Measurements from ENCODE around the gene NTN1.

Gene NTN1

DNA sequence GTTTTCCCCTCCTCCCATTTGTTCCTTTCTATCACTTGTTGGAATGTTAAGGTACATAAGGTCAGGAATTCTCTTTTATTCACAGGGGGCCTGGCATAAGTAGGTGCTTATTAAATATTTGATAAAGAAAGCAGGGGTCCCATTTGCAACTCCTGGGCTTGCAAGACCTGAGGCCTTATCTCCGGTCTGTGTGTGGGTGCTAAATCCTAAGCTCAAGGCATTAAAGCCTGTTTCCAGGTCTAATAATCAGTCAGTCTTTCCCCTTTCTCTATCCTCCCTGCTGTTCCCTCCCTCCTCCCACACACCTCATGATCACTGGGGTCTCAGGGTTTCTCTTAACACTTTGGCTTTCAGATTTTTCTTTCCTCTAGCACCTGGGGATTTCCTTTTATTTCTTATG lies 17.1 kb downstream of the NTN1 start:
- no peak for DNase-seq

DNA sequence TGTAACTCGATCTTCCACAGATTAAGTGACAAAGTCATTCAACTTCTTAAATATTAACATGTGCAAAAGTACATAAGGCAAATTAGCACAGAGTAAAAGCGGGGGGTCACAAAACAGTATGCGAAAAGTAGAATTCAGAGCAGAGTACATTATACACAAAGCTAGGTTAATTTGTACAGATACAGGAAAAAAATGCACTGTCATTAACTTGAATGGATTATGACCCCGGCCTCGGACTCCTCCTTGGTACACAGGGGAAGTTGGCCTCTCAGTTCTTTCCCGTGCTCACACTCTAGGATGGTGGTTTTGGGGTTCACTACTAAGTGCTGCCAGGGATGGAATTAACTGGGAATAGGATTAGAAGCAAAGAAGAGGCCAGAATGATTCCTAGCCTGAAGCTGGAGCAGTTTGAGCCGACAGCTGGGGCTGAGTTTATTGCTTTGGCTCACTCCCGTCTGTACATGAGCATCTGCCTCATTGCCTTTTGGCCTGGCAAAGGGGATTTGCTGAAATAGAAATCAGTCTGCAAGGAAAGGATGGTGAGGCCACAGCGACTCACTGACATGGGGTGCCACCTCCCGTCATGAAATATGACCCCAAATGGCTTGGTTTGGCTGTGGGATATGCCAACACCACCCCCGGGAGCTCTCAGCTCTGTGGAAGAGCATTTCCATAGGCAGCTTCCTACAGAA lies 23.6 kb downstream of the NTN1 start:
- DNase-seq, result no peak

DNA sequence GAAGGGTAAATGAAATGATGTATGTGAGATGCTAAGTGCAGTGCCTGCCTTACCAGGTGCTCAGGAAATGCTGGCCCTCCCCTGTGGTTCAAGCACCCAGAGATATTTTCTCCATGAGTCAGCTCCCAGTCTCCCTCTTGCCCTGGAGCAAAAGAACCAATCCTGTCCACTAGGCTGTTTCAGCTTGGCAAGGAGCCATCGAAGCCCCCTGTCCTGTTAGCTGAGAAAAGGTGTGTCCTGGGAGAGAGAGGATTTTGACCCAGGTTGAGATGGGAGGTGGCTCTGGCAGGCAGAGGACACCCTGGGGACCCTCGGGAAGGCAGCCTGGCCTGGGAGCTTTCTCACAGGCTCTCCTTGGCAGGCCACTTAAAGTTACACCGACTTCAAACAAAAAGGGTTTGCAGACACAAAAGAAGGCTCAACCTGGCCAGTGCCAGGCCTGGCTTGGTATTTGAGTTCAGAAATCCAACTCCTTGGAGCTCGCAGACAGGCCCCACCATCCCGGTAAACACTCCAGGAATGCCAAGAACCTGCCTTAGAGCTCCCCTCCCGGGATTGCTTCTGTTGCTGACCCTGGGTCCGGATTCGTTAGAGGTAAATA lies 29.6 kb downstream of the NTN1 start:
- no peak for DNase-seq

DNA sequence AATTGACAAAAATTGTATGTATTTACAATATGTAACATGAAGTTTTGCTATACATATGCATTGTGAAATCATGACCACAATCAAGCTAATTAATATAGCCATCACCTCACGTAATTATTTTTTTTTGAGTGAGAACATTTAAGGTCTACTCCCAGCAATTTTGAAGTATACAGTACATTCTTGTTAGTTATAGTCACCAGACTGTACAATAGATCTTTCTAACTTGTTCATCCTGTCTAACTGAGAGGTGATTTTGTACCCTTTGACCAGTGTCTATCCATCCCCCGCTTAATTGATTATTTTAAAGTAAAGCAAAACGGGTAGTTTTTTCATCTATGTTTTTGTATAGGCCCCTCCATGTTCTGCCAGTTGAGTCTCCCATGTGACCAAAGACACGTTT lies 30.3 kb downstream of the NTN1 start:
- no peak for DNase-seq

DNA sequence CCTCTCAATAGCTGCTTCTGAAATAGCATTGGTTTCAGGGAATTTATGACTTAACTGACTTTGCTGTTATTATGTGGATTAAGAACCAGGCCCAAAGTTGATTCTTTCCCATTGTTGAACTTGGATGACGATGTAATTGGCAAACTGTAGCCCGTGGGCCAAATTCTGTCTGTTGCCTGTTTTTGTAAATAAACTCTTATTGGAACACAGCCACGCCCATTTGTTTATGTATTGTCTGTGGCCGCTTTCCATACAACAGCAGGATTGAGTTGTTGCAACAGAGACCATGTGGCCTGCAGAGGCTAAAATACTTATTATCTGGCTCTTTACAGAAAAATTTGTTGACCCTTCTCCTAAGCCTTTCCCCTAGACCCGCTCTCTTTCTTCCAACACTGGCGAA lies 31.6 kb downstream of the NTN1 start:
- DNase-seq, result no peak

DNA sequence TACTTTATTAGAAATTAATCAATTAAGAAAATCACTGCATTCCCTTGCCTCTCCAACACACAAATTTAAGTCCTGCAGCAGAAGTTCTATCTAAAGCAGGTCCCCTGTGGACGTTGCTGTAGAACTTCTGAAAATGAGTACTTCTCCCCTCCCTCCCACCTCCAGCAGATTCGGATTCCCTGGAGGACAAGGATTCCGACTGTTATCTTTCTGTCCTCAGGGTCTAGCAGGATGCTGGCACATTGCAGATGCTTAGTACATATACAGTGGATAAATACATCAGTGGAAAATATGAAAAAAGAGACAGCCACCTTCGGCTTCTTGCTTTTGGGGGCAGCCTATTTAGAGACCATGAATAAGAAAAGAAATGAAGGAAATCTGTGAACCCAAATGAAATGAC lies 32.1 kb downstream of the NTN1 start:
- DNase-seq, result no peak

DNA sequence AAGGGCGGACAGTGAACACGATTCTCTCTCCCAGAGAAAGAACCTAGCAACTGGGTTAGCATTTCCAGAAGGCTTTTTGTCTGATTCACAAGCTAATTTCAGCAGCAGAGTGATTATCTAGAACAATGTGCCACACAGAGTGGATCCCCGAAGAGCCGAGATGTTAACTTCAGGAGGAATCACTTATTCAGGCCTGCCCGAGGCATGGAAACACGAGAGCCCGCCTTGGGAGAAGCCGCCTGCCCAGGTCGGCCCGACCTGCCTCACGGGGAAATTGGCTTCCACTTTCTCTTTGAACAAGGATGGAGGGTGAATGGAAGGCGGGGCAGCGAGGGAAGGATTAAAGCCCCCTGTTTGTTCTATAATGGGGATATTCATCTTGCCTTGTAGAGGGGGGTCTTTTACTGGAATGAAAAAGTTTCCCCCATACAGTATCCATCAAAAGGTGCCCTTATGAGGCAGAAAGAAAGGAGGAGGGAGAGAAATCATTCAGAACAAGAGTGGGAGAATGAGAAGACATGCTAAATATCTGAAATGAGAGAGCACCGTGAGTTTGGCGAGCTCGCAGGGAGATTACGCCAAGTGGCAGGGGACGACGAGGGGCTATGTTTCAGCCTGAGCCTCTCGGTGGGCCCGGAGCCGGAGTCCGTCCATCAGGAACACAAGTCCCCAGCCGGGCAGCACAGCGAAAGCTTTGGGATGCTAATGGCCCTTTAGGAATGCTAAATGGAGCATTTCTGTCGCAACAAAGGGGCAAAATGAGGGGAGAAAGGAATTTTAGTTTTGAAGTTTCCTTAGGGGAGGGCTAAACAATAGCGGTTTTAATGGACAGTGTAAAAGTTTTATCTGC lies 33.0 kb downstream of the NTN1 start:
- DNase-seq, result no peak

DNA sequence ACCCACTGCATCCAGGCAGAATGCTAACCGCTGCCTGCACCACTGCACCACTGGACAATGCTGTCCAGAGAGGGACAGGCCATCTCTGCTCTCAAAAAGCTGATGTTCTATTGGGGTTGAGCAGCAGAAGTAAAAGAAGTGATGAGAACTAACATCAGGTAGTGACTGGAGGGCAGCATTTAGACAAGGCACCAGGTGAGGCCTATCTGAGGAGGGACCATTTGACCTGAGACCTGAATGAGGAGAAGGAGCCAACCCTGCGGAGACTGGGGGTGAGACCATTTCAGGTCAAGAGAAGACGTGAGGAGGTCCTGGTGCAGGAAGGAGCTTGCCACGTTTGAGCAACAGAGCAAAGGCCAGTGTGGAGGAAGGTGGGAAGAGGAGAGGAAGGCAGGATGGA lies 34.0 kb downstream of the NTN1 start:
- no peak for DNase-seq

DNA sequence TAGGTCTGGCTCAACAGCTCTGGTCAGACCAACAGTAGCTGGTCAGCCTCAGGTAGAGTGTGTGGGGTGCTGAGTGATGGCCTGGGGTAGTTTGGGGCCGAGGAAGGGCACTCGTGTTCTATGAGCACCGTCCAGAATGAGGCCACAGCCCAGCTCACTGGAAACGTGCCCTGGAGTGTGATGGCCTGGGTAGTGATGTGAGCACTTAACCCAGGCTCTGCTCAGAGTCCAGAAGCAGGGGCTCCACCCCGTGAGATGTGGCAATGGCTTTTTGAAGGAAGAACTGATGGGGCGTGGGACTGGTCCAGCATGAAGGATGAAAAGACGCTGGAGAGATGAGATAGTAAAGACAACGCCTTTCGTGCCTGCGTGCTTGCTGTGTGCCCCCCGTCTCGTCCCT lies 35.3 kb downstream of the NTN1 start:
- DNase-seq, result no peak

DNA sequence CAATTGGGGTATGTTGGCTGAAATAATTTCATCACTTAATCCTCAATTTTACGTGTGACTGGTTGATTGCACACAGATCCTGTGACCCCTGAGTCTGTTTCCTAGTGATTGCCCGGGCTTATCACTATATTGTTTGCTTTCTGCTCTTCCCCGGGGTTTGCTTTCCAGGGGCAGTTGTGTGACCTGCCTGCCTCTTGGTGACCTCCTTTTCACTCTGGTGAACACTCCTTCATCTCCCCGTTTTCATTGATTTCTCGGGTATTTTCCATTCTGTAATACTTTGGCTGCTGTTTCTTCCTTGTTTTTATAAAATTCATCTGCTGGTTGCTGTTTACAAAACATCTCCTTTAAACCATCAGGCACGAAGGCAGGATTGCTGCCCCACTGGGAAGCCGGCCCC lies 36.0 kb downstream of the NTN1 start:
- no peak for DNase-seq

DNA sequence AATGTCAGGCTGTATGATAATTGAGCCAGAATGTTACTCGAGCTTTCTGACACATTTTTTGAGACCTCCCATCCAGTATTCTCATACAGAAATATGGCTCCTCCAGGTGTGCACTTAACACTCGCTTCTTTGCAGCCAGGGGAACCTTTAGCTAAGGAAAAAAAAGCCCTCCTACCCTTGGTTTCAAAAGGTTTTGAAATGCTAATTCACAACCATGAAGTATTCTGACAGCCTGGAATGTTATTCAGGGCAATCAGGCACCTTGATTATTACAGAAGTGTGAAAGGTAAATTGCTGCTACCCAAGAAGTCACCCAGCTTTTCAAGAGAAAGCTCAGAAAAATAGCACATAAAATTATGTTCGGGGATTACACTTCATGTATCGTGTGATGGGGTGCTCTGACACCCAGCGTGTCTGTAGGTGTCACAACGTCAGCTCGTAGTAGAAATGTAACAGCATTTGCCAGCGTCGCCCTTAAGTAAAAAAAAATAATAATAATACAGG lies 41.1 kb downstream of the NTN1 start:
- no peak for DNase-seq

DNA sequence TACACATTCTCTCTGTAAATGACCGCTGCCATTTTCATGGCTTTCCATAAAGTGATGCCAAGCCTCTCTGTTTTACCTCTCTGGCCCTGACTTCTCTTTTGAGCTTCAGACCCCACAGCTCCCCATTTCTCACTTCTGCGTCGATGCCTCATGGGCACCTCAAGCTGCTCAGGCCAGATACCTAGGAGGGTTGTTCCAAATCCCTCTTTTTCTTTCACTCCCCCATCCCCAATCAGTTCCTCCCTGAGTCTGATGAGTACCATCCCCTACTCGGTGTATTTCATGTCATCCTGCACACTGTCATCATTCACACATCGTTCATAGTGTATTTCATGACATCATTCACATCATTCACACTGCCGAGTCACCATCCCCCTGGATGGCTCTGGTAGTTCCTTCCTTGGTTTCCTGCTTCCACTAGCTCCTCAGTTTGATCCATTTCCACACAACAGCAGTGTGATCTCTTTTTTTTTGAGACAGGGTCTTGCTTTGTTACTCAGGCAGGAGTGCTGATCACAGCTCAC lies 43.1 kb downstream of the NTN1 start:
- no peak for DNase-seq

DNA sequence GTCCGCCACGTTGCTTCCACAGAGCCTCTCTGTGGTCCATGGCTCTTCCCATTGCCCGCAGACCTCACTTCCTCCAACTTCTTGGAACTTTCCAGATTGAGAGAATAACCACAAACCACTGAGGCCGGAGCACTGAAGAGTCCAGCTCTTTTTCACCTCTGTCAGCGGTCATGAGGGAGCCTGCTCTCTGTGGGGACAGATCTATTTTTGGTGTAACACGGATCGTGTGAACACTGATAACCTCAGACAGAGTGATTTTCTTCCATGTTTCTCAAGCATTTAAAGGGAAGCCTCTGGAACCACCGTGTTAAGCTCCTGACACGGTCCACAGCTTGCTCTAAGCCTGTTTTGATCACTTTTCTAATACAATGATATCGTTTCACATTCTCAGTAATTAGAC lies 49.7 kb downstream of the NTN1 start:
- no peak for DNase-seq

DNA sequence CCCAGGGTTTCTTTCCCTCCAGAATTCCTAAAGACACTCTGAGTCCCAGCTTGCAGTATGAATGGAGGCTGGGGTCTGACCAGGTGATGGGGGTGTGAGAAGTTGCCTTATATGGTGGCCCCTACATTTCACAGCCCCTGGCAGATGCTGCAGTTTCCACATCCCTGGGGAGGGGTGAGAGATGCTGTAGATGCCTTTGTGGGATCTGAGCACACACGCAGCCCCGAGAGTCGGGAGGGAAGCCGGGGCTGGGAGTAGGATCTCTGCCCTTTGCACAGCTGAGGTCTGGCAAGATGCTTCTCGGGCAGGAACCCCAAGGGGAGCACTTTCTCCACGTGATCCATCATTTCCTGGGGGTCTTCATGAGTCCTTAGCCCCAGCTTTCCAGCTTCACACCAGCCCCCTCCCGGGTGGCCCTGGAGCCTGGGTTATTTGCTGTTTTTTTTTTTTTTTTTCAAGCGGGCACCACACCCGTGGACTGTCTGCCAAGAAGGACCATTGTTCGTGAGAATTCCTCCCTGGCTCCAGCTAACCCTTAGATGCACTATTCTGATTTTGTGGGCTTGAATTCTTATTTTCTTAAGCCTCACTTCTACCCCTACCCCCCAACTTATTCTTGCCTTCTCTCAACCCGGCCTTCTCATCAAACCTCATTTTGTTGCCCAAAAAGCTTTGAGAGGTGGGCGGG lies 50.6 kb downstream of the NTN1 start:
- DNase-seq, result no peak

DNA sequence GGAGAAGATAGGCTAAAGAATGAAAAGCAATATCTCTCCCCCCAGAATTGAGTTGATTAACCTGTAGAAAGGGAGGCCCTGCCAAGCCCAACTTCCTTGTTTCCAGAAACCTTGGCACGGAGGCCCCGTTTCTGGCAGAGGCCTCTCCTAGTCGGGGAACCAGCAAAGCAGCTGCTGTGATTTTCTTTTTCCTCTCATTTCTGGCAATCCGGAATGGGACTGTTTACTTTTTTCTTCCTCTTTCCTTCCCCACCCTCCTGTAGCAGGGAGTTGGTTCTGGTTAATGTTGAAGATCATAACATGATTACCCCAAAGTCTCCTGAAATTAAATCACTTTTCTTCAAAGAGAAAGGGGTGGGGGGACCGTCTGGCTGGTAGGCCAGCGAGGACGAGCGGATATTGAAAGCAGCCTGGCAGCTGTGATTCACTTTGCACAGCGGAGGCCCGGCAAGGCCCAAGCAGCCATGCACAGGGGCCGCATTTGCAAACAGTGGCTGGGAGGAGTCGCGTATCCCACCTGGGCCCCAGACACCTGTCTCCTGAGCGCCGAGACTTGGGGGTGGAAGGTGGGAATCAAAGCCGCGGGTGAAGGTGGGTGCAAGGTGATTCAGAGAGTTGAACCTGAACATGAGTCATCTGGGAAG lies 51.5 kb downstream of the NTN1 start:
- DNase-seq, result no peak

DNA sequence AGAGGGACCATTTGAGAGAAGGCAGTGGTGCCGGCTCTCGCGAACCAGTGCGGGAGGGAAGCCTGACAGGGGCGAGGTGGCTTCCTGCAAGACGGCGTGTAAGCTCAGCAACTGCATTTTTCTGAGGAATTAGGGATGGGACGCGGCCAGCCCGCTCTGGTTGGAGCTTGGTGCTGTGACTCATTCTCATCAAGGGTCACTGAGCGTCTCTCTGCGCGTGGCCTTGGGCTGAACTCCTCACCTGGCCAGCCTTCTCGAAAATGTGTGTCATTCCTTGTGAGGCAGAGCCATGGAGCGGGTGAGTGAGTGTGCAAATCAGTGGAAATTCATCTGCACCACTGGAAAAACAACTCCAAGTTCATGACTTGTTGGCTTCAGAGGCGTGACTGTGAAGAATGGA lies 52.8 kb downstream of the NTN1 start:
- no peak for DNase-seq

DNA sequence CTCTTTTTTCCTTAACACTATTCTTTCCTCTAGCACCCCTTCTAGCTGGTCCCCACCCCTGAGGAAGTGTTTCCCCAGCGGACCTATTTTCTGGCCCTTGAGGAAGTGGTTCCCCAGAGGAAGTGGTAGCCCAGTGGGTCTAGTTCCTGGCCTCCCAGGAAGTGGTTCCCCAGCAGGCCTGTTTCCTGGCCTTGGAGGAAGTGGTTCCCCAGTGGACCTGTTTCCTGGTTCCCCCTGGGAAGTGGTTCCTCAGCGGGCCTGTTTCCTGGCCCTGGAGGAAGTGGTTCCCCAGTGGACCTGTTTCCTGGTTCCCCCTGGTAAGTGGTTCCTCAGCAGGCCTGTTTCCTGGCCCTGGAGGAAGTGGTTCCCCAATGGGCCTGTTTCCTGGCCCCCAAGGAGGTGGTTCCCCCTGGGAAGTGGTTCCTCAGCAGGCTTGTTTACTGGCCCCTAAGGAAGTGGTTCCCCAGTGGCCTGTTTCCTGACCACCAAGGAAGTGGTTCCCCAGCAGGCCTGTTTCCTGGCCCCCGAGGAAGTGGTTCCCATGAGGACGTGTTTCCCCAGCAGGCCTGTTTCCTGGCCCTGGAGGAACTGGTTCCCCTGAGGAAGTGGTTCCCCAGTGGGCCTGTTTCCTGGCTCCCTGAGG lies 58.3 kb downstream of the NTN1 start:
- DNase-seq, result no peak

DNA sequence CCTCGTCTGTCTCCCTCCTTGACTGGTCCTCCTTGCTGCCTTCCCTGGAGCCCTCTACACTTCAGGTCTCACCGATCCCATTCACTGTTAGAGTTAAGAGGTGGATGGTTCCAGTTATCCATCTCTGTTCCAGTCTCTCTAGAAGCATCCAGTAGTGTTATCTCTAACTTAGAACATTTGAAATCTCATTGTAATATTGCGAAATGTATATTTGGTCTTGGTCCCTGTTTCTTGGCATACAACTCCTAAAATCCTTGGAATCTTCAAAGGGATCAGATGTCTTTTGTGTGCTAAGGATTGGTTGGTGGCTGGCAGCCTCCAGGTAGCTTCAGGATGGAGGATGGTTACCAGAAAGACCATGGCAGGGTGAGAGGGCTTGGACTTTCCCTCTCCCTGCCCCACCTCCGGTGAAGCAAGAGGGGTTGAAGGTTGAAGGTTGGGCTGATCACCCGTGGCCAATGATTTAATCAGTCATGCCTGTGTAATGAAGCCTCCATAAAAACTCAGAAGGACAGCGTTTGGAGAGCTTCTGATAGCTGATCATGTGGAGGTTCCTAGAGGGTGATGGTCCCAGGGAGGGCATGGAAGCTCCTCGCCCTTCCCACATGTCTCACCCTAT lies 59.1 kb downstream of the NTN1 start:
- no peak for DNase-seq

DNA sequence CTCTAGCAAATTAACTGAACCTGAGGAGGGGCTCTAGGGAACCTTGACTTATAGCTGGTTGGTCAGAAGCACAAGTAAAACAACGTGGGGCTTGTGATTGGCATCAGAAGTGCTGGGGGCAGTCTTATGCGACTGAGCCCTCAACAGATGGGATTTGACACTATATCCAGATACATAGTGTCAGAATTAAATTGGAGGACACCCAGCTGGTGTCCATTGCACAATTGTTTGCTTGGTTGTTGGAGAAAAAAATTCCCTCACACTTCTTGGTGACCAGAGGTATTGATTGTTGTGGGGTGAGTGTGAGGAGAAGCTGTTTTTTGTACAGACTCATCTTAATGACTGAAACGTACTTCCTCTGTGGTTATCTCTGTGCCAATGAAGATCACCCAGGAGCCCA lies 59.7 kb downstream of the NTN1 start:
- no peak for DNase-seq

DNA sequence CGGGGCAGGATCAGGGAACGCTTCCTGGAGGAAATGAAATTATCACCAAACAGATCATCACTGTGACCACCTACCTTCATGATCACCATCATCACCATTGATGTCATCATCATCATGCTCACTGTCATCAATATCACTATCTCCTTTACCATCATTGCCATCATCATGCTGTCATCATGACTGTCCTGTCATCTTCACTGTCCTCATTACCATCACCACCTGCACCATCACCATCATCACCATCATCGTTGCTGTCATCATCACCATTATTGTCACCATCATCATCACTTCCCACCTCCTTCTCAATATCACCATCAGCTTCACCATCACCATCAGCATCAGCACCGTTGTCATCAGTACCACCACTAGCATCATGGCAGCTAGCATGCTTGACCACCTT lies 65.3 kb downstream of the NTN1 start:
- no peak for DNase-seq

DNA sequence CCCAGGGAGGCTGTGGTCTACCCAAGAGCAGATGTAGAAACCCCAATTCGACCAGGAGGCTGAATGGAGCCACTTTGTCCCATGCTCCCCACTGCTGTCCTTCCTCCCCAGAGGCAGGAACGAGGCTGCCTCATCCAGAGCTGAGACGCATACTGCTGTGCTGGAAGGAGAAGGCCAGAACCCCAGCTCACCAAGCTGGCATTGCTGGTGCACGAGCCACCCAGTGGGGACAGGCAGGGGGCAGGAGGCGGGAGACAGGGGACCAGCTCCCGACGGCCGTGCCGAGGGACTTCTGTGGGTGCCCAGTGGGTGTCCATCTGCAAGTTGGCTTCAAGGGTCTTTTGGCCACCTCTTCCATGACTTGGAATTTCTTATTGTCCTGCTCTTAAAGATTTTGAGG lies 66.6 kb downstream of the NTN1 start:
- DNase-seq, result no peak

DNA sequence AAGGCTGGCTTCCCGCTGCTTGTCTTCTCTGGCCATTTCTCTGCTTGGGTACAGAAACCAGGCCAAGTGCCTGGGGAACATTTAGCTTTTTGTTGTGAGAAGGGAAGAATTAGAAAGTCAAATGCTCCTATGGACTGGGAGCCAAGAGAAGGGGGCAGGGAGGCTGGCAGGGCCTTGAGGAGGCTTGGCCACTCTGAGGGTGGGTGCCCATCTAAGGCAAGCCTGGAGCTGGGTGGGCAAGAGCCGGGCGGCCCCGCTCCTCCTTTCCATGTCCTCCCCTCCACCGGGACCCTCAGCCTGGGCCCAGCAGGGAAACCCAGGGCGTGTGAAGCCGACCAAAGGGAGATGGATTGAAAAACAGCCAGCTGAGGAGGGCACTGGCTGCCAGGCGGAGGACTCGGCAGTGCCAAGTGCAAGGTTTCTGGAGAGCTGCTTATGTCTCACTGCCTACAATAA lies 69.4 kb downstream of the NTN1 start:
- no peak for DNase-seq

Data from fibroblast of skin of right quadriceps (primary cell).